PFSK-1 (cell line): ENCODE measurements around the gene KRTAP2-2.

Source experiments
- FOXP2 ChIP-seq: optimal IDR thresholded peaks from 2 replicates; pipeline ENCODE3; 2011; ENCODE audit warnings: borderline replicate concordance, control low read depth, inconsistent platforms; ENCODE audit not compliant: insufficient read depth; ENCODE audit errors: extremely low read length, extremely low read depth
- POLR2AphosphoS5 ChIP-seq: IDR thresholded peaks from 2 replicates; pipeline ENCODE4 v1.6.1; 2012; ENCODE audit warnings: low read depth, mild to moderate bottlenecking, control low read depth, low read length, moderate library complexity
- SIN3A ChIP-seq: IDR thresholded peaks from 2 replicates; pipeline ENCODE4 v1.6.1; 2012; ENCODE audit warnings: mild to moderate bottlenecking, low read length, moderate library complexity, borderline replicate concordance; ENCODE audit not compliant: insufficient read depth
- TAF1 ChIP-seq: IDR thresholded peaks from 2 replicates; pipeline ENCODE4 v1.6.1; 2012; ENCODE audit warnings: low read length, control low read depth, borderline replicate concordance; ENCODE audit not compliant: insufficient read depth
- TF ChIP-seq, protein P1 (sequence below), 2 experiments: IDR thresholded peaks; 2 replicates each; pipeline versions ENCODE4 v1.6.1 to v1.8.0; 2011 to 2012; ENCODE audit warnings: low read depth in 2 of 2, low read length in 2 of 2, control low read depth in 1 of 2, inconsistent platforms in 1 of 2, mild to moderate bottlenecking in 1 of 2, moderate library complexity in 1 of 2; ENCODE audit not compliant: insufficient read depth in 1 of 2

Gene KRTAP2-2

DNA sequence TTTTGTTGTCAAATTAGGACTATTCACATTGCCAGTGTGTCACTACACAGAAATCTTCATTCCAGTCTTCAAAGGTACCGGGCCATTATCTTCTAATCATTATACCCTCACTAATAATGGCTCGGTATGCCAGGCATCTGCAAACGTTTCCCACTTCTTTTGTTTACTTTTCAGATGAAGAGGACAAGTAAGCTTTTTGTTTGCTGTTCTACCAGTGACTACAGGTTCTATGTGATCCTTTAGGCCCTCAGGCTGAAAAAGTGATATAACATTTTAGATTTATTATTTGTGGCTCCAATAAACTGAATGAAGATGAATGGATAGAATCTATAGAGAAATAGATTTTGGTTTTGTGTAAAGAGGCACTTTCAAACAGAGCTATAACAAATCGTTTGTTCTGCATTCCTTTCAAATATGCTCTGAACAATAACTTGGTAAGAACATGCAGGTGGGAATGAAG lies 45.7 kb downstream of the KRTAP2-2 start:
- no peak for TF ChIP-seq FOXP2
- TF ChIP-seq, protein P1, sequence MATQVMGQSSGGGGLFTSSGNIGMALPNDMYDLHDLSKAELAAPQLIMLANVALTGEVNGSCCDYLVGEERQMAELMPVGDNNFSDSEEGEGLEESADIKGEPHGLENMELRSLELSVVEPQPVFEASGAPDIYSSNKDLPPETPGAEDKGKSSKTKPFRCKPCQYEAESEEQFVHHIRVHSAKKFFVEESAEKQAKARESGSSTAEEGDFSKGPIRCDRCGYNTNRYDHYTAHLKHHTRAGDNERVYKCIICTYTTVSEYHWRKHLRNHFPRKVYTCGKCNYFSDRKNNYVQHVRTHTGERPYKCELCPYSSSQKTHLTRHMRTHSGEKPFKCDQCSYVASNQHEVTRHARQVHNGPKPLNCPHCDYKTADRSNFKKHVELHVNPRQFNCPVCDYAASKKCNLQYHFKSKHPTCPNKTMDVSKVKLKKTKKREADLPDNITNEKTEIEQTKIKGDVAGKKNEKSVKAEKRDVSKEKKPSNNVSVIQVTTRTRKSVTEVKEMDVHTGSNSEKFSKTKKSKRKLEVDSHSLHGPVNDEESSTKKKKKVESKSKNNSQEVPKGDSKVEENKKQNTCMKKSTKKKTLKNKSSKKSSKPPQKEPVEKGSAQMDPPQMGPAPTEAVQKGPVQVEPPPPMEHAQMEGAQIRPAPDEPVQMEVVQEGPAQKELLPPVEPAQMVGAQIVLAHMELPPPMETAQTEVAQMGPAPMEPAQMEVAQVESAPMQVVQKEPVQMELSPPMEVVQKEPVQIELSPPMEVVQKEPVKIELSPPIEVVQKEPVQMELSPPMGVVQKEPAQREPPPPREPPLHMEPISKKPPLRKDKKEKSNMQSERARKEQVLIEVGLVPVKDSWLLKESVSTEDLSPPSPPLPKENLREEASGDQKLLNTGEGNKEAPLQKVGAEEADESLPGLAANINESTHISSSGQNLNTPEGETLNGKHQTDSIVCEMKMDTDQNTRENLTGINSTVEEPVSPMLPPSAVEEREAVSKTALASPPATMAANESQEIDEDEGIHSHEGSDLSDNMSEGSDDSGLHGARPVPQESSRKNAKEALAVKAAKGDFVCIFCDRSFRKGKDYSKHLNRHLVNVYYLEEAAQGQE (IDR thresholded peaks at IDR 0.05; ENCODE audit: insufficient read depth in 1 of 2, low read depth in 2 of 2, low read length in 2 of 2) = no peak
- no peak for TF ChIP-seq TAF1
- no peak for TF ChIP-seq POLR2AphosphoS5
- no peak for TF ChIP-seq SIN3A

DNA sequence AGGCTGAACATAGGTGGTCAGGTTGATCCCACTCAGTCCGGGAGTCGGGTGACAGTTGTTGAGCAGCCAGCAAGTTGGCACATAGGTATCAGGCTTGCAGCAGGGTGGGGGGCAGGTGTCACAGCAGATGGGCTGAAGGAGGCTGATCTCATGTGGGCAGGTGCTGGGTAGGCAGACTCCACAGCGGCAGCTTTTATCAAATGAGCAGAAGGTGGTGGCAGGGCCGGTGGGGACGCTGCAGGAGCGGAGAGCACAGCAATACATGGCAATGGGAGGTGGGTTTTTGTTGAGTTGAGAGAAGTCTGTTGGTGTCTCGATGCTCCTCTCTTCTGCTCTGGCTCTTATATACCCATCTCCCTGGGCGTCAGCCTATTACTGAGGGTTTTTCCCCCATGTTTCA lies 46.2 kb downstream of the KRTAP2-2 start, which contains the start of gene KRTAP3-1:
Gene KRTAP3-1, minus strand, starts transcription at position 318 of the 400 bp plus-strand sequence. Its CDS starts 54 bp downstream, at position 264.
- no peak for TF ChIP-seq FOXP2
- TF ChIP-seq, protein P1 (IDR thresholded peaks at IDR 0.05; ENCODE audit: insufficient read depth in 1 of 2, low read depth in 2 of 2, low read length in 2 of 2) = no peak
- no peak for TF ChIP-seq POLR2AphosphoS5
- no peak for TF ChIP-seq TAF1
- no peak for TF ChIP-seq SIN3A
